GM21737 (cell line): ENCODE data around the gene FMNL1.
"Not testable (repeated sequence)": the region's sequence is repeated elsewhere in the genome, so short reads cannot be mapped to it uniquely, and the experiment has no call there.

Experiments used
- ATAC-seq: cut with Tn5 transposase; IDR thresholded peaks from one replicate; pipeline ENCODE4 v1.9.1; 2021; ENCODE audit warnings: mild to moderate bottlenecking, moderate library complexity; ENCODE audit not compliant: unreplicated experiment

FMNL1 gene

DNA sequence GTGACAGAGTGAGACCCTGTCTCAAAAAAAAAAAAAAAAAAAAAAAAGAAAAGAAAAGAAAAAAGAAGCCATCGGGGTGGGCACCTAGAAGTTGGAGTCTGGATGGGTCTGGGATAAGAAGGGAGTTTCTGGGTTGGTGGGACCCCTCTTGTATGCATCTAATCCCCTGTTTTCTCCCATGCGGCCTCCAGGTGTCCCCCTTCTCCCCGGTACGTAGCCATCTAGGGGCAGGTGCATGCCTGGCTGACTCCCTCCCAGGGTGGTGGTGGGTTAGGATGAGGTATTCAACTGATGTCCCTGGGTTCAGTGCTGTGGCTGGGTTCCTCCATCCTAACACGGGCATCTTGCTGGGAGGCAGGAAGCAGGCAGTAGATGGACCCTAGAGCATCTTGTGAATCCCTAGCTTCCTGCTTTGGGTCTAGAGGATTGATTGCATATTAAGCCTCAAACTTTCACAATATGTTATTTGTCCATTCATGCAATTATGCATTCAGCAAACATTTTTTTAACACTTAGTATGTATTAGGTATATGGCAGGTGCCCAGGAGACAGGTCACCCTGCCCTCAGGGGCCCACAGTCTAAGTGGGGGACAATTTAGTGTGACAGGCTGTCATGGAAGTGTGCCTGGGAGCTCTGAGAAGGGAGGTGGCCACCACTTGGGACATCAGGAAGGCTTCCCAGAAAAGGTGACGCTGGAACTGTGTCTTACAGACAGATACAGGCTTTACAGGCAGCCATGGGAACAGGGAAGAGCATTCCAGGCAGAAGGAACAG, 13.1 kb downstream of the FMNL1 start:
- ATAC-seq = no peak

DNA sequence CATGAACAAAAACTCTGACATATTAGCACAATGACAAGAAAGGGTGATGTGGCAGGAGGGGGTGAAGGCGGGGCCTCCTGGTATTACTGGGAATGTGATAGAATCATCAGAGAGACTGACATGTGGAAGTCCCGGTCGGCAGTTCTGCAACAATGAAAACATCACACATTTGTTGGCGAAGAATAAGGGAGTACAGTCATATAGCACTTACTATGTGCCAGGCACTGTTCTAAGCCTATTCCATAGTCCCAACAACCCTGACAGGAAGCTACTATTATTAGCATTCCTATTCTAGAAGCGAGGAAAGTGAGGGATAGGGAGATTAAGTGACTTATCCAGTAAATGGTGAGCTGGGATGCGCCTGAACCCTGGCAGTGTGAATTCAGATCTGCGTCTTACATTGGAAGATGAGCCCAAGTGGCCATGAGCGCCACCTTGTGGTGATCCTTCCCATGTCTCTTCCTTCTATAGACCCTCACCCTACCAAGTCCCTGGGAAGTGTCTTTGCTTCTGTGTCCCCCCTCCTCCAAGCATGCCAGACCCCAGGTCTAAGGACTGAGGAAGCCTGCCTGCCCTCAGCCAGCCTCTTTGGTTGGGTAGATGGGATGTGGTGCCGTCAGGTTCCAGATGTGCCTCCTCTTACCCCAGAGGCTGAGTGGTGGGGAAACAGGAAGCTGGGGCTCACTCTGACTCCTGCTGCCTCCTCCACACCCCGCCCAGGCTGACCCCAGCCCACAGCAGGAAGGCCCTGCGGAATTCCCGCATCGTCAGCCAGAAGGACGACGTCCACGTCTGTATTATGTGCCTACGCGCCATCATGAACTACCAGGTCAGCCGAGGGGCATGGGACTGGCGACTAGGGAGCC, 14.0 kb downstream of the FMNL1 start:
- no peak for ATAC-seq

DNA sequence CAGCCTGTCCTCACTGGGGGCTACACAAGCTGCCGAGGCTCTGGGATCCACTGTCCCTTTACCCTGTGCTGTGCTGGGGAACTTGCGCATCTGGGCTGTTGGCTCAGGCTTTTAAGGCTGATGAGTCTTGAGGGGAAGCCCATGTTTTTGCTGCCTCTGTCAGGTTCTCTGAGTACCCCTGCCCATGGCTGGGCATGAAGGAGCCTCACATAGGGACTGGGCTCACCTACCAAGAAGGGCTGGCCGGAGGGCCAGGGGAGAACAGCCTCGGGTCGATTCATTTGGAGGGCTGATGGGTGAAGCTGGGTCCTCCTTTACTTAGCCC, 14.6 kb downstream of the FMNL1 start:
- ATAC-seq = no peak

DNA sequence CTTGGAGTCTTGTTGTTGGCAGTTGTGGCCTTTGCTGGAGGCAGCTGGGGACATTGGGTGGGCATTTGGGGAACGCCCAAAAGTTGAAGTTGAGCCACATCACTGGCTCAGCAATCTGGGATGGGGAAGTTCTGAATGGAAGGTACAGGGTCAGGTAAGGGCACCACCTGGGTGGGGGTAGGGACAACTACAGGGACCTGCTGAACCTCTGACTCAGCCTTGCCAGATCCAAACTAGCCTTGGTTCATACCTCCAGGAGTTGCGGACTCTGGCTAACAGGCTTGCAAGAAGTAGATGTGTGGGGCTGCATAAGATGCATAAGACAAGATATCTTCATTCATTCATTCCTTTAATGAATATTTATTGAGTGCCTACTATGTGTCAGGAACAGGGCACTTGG, 16.0 kb downstream of the FMNL1 start:
- ATAC-seq = no peak

DNA sequence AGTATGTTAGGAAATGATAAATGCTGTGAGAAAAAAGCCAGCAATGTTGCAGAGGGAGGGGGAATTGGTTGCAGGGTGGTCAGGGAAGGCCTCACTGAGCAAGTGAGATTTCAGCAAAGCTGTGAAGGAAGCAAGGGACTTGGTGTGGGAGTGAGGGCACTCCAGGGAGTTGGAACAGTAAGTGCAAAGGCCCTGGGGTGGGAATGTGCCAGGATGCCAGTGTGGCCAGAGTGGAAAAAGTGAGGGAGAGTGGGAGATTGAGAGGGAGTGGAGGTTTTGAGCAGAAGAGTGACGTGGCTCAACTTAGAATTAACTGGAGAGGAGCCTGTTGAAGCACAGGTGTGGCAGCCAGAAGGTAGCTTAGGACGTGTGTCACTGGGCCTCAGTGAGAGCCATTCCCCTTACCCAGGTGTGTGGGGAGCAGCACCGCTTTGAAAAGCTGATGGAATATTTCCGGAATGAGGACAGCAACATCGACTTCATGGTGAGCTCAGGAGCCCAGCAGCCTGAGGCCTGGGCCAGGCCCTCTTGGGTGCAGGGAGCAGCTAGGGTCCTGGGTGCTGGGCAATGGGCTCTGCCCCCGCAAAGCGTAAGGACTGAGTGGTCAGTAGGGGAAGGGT, 16.6 kb downstream of the FMNL1 start:
- no peak for ATAC-seq

DNA sequence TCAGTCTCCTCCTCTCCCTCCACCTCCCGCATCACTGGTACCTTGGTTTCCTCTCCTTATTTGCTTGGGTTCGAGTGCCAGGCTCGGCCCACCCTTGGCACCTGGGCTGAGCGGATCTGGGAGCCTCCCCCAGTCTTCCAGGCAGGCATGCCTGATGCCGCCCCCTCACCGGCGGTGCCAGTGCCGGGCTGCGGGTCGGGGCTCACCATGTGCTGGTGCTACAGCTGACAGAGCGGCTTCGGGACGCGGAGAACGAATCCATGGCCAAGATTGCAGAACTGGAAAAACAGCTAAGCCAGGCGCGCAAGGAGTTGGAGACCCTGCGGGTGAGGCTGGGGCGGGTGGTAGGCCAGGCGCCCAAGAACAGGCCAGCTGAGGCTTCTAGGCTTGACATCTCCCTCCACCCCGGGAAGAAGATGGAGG, 19.2 kb downstream of the FMNL1 start:
- no peak for ATAC-seq

DNA sequence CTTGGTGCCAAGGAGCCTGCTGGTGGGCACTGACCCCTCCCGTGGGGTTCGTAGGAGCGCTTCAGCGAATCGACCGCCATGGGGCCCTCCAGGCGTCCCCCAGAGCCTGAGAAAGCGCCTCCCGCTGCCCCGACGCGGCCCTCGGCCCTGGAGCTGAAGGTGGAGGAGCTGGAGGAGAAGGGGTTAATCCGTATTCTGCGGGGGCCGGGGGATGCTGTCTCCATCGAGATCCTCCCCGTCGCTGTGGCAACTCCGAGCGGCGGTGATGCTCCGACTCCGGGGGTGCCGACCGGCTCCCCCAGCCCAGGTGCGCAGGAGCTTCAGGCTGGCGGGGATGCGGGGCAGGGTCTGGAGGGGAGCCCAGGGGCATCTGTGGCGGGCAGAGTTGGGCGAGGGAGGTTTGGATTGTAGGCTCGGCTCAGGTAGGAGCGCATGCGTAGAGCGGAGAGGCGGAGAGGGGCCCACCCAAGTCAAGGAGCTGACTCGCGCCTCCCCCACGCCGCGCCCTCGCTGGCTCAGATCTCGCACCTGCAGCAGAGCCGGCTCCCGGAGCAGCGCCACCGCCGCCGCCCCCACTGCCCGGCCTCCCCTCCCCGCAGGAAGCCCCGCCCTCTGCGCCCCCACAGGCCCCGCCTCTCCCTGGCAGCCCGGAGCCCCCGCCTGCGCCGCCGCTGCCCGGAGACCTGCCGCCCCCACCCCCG, 19.8 kb downstream of the FMNL1 start:
- no peak for ATAC-seq

DNA sequence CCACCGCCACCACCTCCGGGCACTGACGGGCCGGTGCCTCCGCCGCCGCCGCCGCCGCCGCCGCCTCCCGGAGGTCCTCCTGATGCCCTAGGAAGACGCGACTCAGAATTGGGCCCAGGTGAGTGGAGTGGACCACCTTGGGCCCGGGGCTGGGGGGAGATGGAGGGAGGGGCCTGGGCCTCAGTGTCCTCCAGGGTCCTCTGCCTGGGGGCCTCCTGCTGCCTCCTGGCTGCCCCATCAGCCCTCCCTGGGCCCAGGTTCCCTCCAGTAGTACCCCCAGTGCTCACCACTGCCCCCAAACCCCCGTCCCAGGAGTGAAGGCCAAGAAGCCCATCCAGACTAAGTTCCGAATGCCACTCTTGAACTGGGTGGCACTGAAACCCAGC, 20.3 kb downstream of the FMNL1 start:
- ATAC-seq = no peak

DNA sequence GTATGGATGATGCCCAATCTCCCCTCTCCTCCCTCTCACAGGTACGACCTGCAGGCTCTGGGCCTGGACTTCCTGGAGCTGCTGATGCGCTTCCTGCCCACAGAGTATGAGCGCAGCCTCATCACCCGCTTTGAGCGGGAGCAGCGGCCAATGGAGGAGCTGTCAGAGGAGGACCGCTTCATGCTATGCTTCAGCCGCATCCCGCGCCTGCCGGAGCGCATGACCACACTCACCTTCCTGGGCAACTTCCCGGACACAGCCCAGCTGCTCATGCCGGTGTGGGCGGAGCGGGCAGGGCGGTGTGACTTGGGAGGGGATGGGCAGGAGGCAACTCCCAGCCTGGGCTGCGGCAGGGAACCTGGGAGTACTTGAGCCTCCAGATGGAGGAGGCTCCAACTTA, 22.1 kb downstream of the FMNL1 start:
- ATAC-seq = no peak

DNA sequence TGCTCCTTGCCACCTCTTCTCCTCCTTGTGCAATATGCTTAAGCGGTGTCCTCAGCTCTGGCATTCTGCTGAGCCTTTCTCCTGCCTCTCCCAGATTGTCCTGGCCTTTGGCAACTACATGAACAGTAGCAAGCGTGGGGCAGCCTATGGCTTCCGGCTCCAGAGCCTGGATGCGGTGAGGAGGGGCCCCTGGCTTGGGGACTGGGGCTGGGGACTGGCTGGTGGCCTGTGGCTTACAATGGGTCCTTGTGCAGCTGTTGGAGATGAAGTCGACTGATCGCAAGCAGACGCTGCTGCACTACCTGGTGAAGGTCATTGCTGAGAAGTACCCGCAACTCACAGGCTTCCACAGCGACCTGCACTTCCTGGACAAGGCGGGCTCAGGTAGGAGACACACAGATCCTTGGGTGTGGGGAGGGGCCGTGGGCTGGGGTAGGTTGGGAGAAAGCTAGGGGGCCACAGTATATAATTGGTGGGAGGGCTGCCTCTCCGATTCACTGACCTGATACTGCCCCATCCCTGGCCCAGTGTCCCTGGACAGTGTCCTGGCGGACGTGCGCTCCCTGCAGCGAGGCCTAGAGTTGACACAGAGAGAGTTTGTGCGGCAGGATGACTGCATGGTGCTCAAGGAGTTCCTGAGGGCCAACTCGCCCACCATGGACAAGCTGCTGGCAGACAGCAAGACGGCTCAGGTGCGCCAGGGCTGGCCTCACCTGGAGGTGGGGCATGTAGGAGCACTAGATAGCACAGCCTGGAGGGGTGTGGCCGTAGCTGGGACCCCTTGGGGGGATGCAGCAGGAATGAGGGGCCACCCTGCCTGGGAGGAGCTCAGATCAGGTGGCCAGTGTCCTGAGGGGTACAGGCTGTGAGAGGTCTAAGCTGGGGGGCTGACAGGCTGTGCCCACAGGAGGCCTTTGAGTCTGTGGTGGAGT, 23.3 kb downstream of the FMNL1 start:
- no peak for ATAC-seq

DNA sequence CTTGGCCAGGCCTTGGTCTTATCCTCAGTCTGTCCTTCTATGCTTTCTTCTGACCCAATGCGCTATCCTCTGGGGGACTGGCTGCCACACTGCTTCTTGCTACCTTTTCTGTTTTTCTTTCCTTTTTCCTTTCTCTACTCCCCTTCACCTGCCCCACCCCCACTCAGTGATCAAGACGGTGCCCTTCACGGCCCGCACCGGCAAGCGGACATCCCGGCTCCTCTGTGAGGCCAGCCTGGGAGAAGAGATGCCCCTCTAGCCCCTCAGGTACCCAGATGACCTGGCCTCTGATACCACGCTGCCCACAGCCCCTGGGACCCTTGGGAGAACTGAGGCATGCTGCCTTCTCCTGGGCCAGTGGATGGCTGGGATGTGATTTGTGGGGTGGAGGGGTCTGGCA, 24.7 kb downstream of the FMNL1 start:
- ATAC-seq = no peak

DNA sequence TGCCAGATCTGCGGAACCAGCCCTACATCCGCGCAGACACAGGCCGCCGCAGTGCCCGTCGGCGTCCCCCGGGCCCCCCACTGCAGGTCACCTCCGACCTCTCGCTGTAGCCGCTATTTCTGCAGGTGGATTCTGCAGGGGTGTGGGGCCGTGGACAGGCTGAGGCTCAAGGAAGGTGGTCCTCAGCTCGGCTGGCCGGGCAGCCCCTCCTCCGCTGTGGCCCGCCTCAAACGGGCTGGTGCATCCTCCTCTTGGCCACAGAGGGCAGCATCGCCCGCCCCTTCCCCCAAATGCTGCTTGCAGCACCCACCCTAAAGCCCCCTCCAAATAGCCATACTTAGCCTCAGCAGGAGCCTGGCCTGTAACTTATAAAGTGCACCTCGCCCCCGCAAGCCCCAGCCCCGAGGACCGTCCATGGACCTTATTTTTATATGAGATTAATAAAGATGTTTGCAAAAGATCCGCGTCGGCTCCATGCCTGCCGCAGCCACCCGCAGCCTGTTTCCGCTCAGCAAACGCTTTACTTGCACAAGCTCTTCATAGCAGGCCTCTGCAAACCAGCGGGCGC, 25.3 kb downstream of the FMNL1 start:
- no peak for ATAC-seq

DNA sequence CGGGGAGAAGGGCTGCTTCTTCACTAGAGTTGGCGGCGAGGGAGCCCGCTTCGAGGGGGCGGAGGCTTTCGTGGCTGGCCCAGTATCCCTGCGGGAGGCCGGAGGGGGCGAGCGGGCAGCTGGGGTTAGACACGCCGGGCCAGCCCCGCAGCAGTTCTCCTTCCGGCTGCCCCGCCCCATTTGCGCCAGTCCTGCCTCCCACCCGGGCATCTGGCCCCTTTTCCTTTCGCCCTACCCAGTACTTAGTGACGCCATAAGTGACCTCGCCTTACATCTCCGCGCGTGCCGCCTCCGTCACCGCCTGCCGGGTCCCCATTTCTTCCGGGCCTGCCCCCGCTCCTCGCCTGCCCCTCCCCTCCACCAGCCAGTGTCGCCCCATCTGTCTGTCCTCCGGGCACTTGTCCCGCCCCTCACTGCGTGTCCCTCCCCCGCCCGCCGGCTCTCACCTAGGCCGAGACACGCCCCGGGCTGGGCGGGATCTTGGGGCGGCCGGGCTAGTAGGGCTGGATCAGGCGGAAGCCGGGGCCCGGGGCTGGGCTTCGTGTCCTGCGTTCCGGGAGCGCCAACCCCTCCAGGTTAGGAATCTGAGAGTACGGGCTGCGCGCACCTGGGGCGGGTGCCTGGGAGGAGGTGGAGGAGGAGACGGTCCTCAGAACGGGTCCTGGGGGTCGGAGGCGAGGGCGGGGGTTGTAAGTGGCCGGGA, 25.9 kb downstream of the FMNL1 start:
- ATAC-seq = peak; percentile 78

DNA sequence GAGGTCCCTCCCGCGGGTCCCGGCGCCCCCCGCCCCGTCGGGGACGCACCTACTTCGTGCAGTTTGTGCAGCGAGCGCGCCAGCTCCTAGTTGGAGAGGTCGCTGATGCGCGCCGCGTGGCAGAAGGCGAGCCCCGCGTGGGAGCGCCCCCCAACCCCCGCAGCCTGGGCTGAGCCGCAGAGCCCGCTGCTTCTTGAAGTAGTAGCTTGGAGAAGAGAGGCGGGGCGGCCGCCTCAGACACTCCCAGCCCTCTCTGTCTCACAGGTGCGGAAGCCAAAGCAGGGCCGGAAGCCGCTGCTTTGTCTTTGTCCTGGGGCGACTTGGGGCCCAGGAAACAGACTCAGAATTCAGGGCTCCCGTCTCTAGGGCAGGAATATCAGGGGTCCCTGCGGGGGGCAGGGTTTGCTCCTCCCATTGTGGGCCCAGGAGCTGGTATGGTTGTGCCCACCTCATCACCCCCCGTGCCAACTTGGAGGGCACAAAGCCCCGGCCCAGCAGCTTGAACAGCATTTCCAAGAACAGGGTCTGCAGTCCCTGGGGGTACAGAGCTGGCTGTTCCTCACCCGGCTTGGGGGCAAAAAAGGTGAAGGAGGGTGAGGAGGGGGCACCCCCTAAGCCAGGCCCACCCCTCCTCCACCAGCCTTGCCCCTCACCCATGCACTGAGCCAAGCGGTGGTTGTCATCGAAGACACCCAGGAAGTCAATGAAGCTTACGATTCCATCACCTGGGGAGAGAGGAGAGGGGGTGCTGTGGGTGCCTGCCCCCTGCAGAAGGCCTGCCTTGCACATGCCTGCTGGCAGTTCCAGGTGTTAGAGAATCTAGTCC, 26.7 kb downstream of the FMNL1 start:
- ATAC-seq = peak; percentile 44

DNA sequence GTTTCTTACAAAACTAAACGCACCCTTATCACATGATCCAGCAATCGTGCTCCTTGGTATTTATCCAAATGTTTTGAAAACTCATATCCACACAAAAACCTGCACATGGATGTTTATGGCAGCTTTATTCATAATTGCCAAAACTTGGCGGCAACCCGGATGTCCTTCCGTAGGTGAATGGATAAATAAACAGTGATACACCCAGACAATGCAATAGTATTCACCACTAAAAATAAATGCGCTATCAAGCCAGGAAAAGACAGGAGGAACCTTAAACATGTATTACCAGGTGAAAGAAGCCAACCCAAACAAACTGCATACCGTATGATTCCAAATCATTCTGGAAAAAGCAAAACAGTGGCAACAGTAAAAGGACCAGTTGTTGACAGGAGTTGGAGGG, 30.2 kb downstream of the FMNL1 start:
- ATAC-seq = no peak

DNA sequence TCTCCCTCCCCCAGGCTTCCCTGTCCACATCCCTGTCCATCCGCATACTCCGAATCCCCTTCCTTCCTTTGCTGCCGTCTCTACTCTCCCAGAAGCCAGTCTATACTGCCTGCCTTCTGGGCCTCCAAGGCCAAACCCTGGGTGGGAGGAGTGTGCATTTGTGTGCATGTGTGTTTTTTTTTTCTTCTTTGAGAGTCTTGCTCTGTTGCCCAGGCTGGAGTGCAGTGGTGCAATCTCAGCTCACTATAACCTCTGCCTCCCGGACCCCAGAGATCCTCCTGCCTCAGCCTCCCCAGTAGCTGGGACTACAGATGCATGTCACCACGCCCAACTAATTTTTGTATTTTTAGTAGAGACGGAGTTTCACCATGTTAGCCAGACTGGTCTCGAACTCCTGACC, 31.6 kb downstream of the FMNL1 start:
- not testable (repeated sequence) for ATAC-seq

DNA sequence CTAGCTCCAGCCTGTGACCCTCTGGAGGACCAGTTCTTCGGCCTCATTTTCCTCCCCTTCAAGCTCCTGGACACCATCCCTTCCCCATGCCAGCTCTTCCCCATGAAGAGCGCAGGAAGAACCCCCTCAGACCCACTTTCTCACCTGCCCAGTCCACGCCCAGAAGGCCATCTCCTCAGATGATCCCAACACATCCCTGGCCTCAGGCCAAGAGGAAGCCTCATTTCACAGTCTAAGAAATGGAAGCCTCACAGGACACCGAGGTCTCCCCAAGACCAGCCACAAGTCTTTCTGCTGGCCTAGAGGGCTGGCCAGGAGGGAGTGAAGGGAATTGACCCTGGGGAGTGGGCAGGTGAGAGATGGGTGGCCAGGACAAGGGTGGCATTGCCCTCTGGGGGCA, 32.2 kb downstream of the FMNL1 start:
- no peak for ATAC-seq

DNA sequence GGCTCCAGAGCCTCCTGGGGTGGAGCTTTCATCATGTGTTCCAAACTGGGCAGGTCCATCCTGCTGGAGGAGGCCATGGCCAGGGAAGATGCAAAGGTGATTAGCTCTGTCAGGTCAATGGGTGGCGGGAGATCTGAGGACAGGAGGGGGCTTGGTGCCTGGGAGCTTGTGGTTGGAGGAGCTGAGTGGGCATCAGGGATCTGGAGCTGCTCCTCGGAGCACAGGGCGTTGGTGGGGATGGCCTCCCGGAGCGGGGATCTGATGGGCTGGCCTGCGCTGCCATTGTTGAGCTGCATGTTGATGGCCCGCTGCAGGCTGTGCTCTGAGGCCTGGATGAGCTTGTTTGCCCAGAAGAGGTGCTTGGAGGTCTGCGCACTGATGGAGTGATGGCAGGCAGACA, 33.7 kb downstream of the FMNL1 start:
- no peak for ATAC-seq
